A673 (cell line): ENCODE results near the gene NUTM1.
"Not testable (repeated sequence)": the region's sequence is repeated elsewhere in the genome, so short reads cannot be mapped to it uniquely, and the experiment has no call there.

Experiments
- EZH2 ChIP-seq: fragments of 200-600 bp; sonication (generic); IDR thresholded peaks from 2 replicates; pipeline ENCODE4 v1.6.1; 2017; ENCODE audit warnings: borderline replicate concordance, low read depth, mild to moderate bottlenecking, mixed read lengths, antibody characterized with exemption, low read length; ENCODE audit not compliant: poor library complexity, severe bottlenecking
- TF ChIP-seq, protein P1 (sequence below): fragments of 300-800, 200-600 bp; sonication (generic); conservative IDR thresholded peaks from 2 replicates; pipeline ENCODE4 v1.5.1; 2017; ENCODE audit warnings: low read depth, mild to moderate bottlenecking, antibody characterized with exemption, low read length, moderate library complexity, mixed read lengths

DNA sequence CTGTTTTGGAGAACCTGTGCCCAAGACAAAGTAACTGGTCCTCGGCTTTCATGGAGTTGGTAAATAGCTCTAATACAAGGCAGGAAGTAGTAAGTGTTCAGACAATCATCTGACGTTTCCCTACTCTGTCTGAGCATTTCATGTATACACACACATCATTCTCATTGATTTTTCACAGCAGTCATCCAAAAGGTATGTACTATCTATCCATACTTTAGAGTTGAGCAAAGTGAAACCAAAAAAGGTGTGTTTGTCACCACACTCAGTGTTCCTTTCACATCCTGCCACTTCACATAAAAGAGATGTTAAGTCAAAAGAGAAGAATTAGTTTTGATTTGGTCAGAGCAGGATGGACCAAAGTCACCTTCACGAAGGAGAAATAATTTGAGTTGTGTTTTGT is 60.8 kb downstream of the NUTM1 start:
- TF ChIP-seq, protein P1, sequence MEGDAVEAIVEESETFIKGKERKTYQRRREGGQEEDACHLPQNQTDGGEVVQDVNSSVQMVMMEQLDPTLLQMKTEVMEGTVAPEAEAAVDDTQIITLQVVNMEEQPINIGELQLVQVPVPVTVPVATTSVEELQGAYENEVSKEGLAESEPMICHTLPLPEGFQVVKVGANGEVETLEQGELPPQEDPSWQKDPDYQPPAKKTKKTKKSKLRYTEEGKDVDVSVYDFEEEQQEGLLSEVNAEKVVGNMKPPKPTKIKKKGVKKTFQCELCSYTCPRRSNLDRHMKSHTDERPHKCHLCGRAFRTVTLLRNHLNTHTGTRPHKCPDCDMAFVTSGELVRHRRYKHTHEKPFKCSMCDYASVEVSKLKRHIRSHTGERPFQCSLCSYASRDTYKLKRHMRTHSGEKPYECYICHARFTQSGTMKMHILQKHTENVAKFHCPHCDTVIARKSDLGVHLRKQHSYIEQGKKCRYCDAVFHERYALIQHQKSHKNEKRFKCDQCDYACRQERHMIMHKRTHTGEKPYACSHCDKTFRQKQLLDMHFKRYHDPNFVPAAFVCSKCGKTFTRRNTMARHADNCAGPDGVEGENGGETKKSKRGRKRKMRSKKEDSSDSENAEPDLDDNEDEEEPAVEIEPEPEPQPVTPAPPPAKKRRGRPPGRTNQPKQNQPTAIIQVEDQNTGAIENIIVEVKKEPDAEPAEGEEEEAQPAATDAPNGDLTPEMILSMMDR: not testable (repeated sequence)
- TF ChIP-seq EZH2: not testable (repeated sequence)
